Measurements from ENCODE around the gene MTFR2. TPM values are rescaled to one million over a fixed set of nuclear protein-coding genes. Genes with fewer than 3 reads are reported as not detected.

The MTFR2 gene
- total and polyA plus RNA-seq, 2 of the 13 experiments (the other 11 are each of a cell fraction or from before 2014, with no cell fraction given): 6.7 to 10.7 TPM

DNA sequence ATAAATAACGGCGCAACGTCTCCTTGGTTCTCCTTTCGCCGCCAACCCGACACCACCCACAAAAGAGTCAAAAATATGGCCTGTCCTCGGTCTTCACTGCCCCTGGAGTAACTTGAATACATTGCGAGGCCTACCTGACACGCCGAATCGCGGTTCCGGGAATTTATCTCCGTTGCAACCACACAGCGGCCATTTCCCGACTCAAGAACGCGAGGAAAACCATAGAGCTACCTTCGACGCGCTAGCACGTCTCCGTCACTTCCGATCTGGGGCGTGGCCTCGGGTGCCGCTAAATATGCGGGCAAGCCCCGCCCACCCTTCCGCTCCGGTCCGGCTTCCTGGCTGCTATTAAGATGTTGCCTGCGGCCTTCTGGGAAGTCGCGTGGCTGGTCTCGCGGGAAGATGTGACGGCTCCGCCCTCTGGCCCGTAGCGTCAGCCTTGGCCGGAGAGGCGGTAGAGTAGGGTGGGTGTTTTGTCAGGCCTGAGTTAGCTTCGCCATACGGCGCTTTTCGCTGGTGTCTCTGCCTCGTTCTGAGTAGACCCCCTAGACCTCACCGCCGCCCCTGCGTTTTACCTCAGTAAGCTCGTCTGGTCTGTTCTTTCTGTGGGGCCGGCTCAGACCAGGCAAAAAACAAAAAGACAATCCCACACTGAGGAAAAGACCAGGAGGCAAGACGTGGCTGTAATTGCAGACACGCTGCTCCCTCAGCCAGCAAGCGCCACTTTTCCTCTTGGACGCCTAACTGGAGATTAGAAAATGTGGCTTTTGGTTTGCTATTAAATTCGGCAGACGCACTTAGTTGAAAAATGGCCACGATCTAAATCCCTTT, 39.7 kb upstream of the MTFR2 start, which contains the start of gene BCLAF1 (continued):
- TF ChIP-seq GZF1 (CRISPR knock-in tag; IDR thresholded peaks at IDR 0.05): no peak; the same call in 1 of the 2 replicates
- no peak for TF ChIP-seq SIX1 (CRISPR knock-in tag; IDR thresholded peaks at IDR 0.05; ENCODE audit: borderline replicate concordance)
- 0 out of 2 replicates have a peak, but pooled peaks have one; percentile 93 for TF ChIP-seq ZNF572 (CRISPR knock-in tag; IDR thresholded peaks at IDR 0.05)
- TF ChIP-seq ZNF784 (CRISPR knock-in tag; IDR thresholded peaks at IDR 0.05; ENCODE audit: borderline replicate concordance): peak; percentile 82; the same call in 1 of the 2 replicates
- TF ChIP-seq, protein P1, sequence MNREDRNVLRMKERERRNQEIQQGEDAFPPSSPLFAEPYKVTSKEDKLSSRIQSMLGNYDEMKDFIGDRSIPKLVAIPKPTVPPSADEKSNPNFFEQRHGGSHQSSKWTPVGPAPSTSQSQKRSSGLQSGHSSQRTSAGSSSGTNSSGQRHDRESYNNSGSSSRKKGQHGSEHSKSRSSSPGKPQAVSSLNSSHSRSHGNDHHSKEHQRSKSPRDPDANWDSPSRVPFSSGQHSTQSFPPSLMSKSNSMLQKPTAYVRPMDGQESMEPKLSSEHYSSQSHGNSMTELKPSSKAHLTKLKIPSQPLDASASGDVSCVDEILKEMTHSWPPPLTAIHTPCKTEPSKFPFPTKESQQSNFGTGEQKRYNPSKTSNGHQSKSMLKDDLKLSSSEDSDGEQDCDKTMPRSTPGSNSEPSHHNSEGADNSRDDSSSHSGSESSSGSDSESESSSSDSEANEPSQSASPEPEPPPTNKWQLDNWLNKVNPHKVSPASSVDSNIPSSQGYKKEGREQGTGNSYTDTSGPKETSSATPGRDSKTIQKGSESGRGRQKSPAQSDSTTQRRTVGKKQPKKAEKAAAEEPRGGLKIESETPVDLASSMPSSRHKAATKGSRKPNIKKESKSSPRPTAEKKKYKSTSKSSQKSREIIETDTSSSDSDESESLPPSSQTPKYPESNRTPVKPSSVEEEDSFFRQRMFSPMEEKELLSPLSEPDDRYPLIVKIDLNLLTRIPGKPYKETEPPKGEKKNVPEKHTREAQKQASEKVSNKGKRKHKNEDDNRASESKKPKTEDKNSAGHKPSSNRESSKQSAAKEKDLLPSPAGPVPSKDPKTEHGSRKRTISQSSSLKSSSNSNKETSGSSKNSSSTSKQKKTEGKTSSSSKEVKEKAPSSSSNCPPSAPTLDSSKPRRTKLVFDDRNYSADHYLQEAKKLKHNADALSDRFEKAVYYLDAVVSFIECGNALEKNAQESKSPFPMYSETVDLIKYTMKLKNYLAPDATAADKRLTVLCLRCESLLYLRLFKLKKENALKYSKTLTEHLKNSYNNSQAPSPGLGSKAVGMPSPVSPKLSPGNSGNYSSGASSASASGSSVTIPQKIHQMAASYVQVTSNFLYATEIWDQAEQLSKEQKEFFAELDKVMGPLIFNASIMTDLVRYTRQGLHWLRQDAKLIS (CRISPR knock-in tag; IDR thresholded peaks at IDR 0.05): no peak; the same call in 1 of the 2 replicates
- TF ChIP-seq CBFB (CRISPR knock-in tag; IDR thresholded peaks at IDR 0.05): no peak
- peak; percentile 94 for TF ChIP-seq YY1 (IDR thresholded peaks at IDR 0.05; ENCODE audit: insufficient read depth, insufficient replicate concordance, low read depth, low read length)
- no peak; the same call in 1 of the 2 replicates for TF ChIP-seq SUZ12 (IDR thresholded peaks at IDR 0.05; ENCODE audit: low read depth, low read length)
- TF ChIP-seq, protein P2, sequence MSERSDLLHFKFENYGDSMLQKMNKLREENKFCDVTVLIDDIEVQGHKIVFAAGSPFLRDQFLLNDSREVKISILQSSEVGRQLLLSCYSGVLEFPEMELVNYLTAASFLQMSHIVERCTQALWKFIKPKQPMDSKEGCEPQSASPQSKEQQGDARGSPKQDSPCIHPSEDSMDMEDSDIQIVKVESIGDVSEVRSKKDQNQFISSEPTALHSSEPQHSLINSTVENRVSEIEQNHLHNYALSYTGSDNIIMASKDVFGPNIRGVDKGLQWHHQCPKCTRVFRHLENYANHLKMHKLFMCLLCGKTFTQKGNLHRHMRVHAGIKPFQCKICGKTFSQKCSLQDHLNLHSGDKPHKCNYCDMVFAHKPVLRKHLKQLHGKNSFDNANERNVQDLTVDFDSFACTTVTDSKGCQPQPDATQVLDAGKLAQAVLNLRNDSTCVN (CRISPR knock-in tag; IDR thresholded peaks at IDR 0.05; ENCODE audit: borderline replicate concordance): 0 out of 2 replicates have a peak, but pooled peaks have one; percentile 24
- TF ChIP-seq KMT2B (CRISPR knock-in tag; IDR thresholded peaks at IDR 0.05): peak; percentile 89
- TF ChIP-seq RORA (CRISPR knock-in tag; IDR thresholded peaks at IDR 0.05): no peak
- TF ChIP-seq ZNF619 (CRISPR knock-in tag; IDR thresholded peaks at IDR 0.05): peak; percentile 23; the same call in 1 of the 2 replicates
- peak; percentile 1; the same call in 1 of the 2 replicates for TF ChIP-seq ZSCAN22 (CRISPR knock-in tag; IDR thresholded peaks at IDR 0.05)
- TF ChIP-seq ZNF609 (CRISPR knock-in tag; IDR thresholded peaks at IDR 0.05; ENCODE audit: borderline replicate concordance): peak; percentile 51; the same call in 1 of the 2 replicates

All from HepG2 (cell line).